Neuronal stem cell (in vitro differentiated cells): Measurements from ENCODE around the gene RNF157.

Experiments used
- DNase-seq: peaks from one replicate; pipeline ENCODE4 v3.0.0-alpha.2; 2013; ENCODE audit warnings: low spot score
- H2AFZ ChIP-seq: one replicate; pipeline ENCODE4 v1.6.1; 2013; ENCODE audit warnings: mild to moderate bottlenecking, low read length, inconsistent platforms
- H2AK5ac ChIP-seq: 2 replicates; pipeline ENCODE4 v1.6.1; 2013; ENCODE audit warnings: low read depth, mild to moderate bottlenecking, inconsistent platforms, low read length, moderate library complexity, mixed read lengths
- H2BK120ac ChIP-seq: 2 replicates; pipeline ENCODE4 v1.6.1; 2013; ENCODE audit warnings: low read depth, mild to moderate bottlenecking, inconsistent platforms, low read length, moderate library complexity, mixed read lengths
- H2BK12ac ChIP-seq: one replicate; pipeline ENCODE4 v1.6.1; 2013; ENCODE audit warnings: low read length, inconsistent platforms
- H2BK15ac ChIP-seq: 2 replicates; pipeline ENCODE4 v1.6.1; 2013; ENCODE audit warnings: mild to moderate bottlenecking, low read length, inconsistent platforms, mixed read lengths
- H2BK5ac ChIP-seq: one replicate; pipeline ENCODE4 v1.6.1; 2013; ENCODE audit warnings: inconsistent platforms, mild to moderate bottlenecking, low read length, moderate library complexity
- H3K14ac ChIP-seq: one replicate; pipeline ENCODE4 v1.6.1; 2013; ENCODE audit warnings: low read length, inconsistent platforms
- H3K18ac ChIP-seq: 2 replicates; pipeline ENCODE4 v1.6.1; 2013; ENCODE audit warnings: low read length, inconsistent platforms
- H3K23ac ChIP-seq: 2 replicates; pipeline ENCODE4 v1.6.1; 2013; ENCODE audit warnings: low read depth, mild to moderate bottlenecking, mixed read lengths, low read length, inconsistent platforms; ENCODE audit not compliant: poor library complexity
- H3K27ac ChIP-seq: replicated peaks from 3 replicates; pipeline ENCODE4 v1.5.1; 2013; ENCODE audit warnings: low read length, inconsistent platforms
- H3K27me3 ChIP-seq, 3 experiments: 2 replicates each; pipeline ENCODE4 v1.6.1; 2013; ENCODE audit warnings: low read length in 3 of 3, mild to moderate bottlenecking in 2 of 3, inconsistent platforms in 1 of 3, low read depth in 1 of 3, mixed read lengths in 1 of 3, moderate library complexity in 1 of 3; ENCODE audit not compliant: control insufficient read depth in 3 of 3, insufficient read depth in 3 of 3
- H3K36me3 ChIP-seq, 2 donors: replicated peaks in 1 of 2; 2 replicates each; pipeline ENCODE4 v1.6.1; 2013; ENCODE audit warnings: low read length in 2 of 2; ENCODE audit not compliant: control insufficient read depth in 2 of 2, insufficient read depth in 2 of 2
- H3K4ac ChIP-seq: 2 replicates; pipeline ENCODE4 v1.6.1; 2013; ENCODE audit warnings: inconsistent platforms, mild to moderate bottlenecking, low read length, moderate library complexity
- H3K4me1 ChIP-seq, 2 donors: 1 replicate in 1 of 2; 2 replicates in 1 of 2; pipeline ENCODE4 v1.6.1; 2013; ENCODE audit warnings: low read length in 2 of 2, low read depth in 1 of 2; ENCODE audit not compliant: control insufficient read depth in 2 of 2, insufficient read depth in 1 of 2
- H3K4me2 ChIP-seq: one replicate; pipeline ENCODE4 v1.6.1; 2013; ENCODE audit warnings: mild to moderate bottlenecking, low read length, inconsistent platforms; ENCODE audit not compliant: insufficient read depth, poor library complexity, severe bottlenecking
- H3K4me3 ChIP-seq, 2 donors: 2 replicates each; pipeline ENCODE4 v1.5.1; 2013; ENCODE audit warnings: low read length in 2 of 2, mild to moderate bottlenecking in 2 of 2, inconsistent platforms in 1 of 2, moderate library complexity in 1 of 2
- H3K79me1 ChIP-seq: one replicate; pipeline ENCODE4 v1.6.1; 2013; ENCODE audit warnings: low read depth, mild to moderate bottlenecking, inconsistent platforms, low read length, moderate library complexity
- H3K9ac ChIP-seq: one replicate; pipeline ENCODE4 v1.6.1; 2013; ENCODE audit warnings: mild to moderate bottlenecking, low read depth, low read length, inconsistent platforms; ENCODE audit not compliant: poor library complexity
- H3K9me3 ChIP-seq, 2 donors: replicated peaks in 1 of 2; 2 replicates each; pipeline versions ENCODE3 to v1.6.1; 2013; ENCODE audit warnings: low read length in 2 of 2, mild to moderate bottlenecking in 2 of 2, inconsistent platforms in 1 of 2, low read depth in 1 of 2, mixed read lengths in 1 of 2, moderate library complexity in 1 of 2; ENCODE audit not compliant: control insufficient read depth in 2 of 2, insufficient read depth in 1 of 2
- H4K8ac ChIP-seq: one replicate; pipeline ENCODE4 v1.6.1; 2013; ENCODE audit warnings: low read depth, mild to moderate bottlenecking, inconsistent platforms, low read length, moderate library complexity
- H4K91ac ChIP-seq: one replicate; pipeline ENCODE4 v1.6.1; 2013; ENCODE audit warnings: low read length, low read depth, mild to moderate bottlenecking, inconsistent platforms; ENCODE audit not compliant: poor library complexity
- WGBS, 2 donors: extraction: QIAGEN DNeasy Blood & Tissue Kit; methylation state at CpG; one replicate each; pipeline ENCODE4 v1.1.7; 2013; ENCODE audit warnings: missing lambda C conversion rate in 2 of 2, mixed read lengths in 1 of 2; ENCODE audit not compliant: insufficient read length in 2 of 2, insufficient replicate concordance in 1 of 2; ENCODE audit errors: extremely low coverage in 2 of 2; 5-methylcytosine and 5-hydroxymethylcytosine counted together

RNF157 gene

GRCh38 chr17:76151896-76152454 is 88.3 kb downstream of the RNF157 start:
- H3K4ac ChIP-seq: no peak overlapping the region
- H2BK5ac ChIP-seq: no peak overlapping the region
- no peak overlapping the region for H2AFZ ChIP-seq
- H3K14ac ChIP-seq: no peak overlapping the region
- no peaks in the 10 kb centered on the region for H3K9me3 ChIP-seq
- peaks cover 1% of the 10 kb centered on the region for H3K79me1 ChIP-seq
- H3K9ac ChIP-seq: no peak overlapping the region
- no peak overlapping the region for H4K8ac ChIP-seq
- no peak overlapping the region for H4K91ac ChIP-seq
- DNase-seq: no peak
- no CpG with 5 or more reads among the region's 8 CpGs for WGBS, 2 donors
- H3K27me3 ChIP-seq: no peaks in the 10 kb centered on the region
- H3K18ac ChIP-seq: no peak overlapping the region
- no peak overlapping the region for H3K23ac ChIP-seq
- peaks cover 4 to 82% of the 10 kb centered on the region in 2 donors for H3K36me3 ChIP-seq
- no peak overlapping the region for H3K27ac ChIP-seq
- peaks cover 0 to 2% of the 10 kb centered on the region in 2 donors for H3K4me1 ChIP-seq
- no peak overlapping the region for H2BK15ac ChIP-seq
- H2BK12ac ChIP-seq: no peak overlapping the region
- H2AK5ac ChIP-seq: no peak overlapping the region
- no peak overlapping the region for H3K4me2 ChIP-seq
- no peak overlapping the region for H3K4me3 ChIP-seq
- H2BK120ac ChIP-seq: no peak overlapping the region

- no peak overlapping the region for H3K4me3 ChIP-seq
- H2BK15ac ChIP-seq: no peak overlapping the region
- no peak overlapping the region for H2BK120ac ChIP-seq
- no peaks in the 10 kb centered on the region for H3K27me3 ChIP-seq
- H4K8ac ChIP-seq: no peak overlapping the region
- H3K9me3 ChIP-seq: no peaks in the 10 kb centered on the region
- no peak overlapping the region for H3K9ac ChIP-seq
- peak overlapping the region; percentile 39 for H3K23ac ChIP-seq
- no peak overlapping the region for H2BK5ac ChIP-seq
- H3K4ac ChIP-seq: no peak overlapping the region
- peaks cover 1% of the 10 kb centered on the region for H3K79me1 ChIP-seq
- H2BK12ac ChIP-seq: no peak overlapping the region
- no peaks in the 10 kb centered on the region for H3K4me1 ChIP-seq
- H2AFZ ChIP-seq: no peak overlapping the region
- H3K18ac ChIP-seq: no peak overlapping the region
- H3K27ac ChIP-seq: no peak overlapping the region
- no peak overlapping the region for H3K4me2 ChIP-seq
- WGBS, 2 donors: no CpG with 5 or more reads among the region's 23 CpGs
- DNase-seq: no peak
- no peak overlapping the region for H4K91ac ChIP-seq
- no peak overlapping the region for H2AK5ac ChIP-seq
- H3K14ac ChIP-seq: no peak overlapping the region
- H3K36me3 ChIP-seq: peaks cover 6 to 83% of the 10 kb centered on the region in 2 donors
Measured at GRCh38 chr17:76150712-76151622, 89.3 kb downstream of the RNF157 start.

GRCh38 chr17:76149214-76149613 is 91.1 kb downstream of the RNF157 start:
- Histone ChIP-seq H3K23ac (no peak overlapping the region), H2BK5ac (no peak overlapping the region), H3K36me3 (peaks cover 7 to 81% of the 10 kb centered on the region in 2 donors), H2AK5ac (peak overlapping the region; percentile 51), H3K18ac (no peak overlapping the region), H2BK15ac (no peak overlapping the region), H3K4me1 (no peaks in the 10 kb centered on the region), H3K9ac (no peak overlapping the region), H3K4me2 (no peak overlapping the region), H3K27me3 (no peaks in the 10 kb centered on the region), H3K4me3 (no peak overlapping the region), H2BK12ac (no peak overlapping the region), H3K9me3 (no peaks in the 10 kb centered on the region), H4K91ac (no peak overlapping the region), H3K14ac (no peak overlapping the region), H3K79me1 (peaks cover 1% of the 10 kb centered on the region), H3K27ac (no peak overlapping the region), H2BK120ac (no peak overlapping the region), H2AFZ (no peak overlapping the region), H3K4ac (no peak overlapping the region), H4K8ac (no peak overlapping the region)
- no peak for DNase-seq
- no CpG with 5 or more reads among the region's 10 CpGs for WGBS, 2 donors

- Histone ChIP-seq H2BK15ac (no peak overlapping the region), H3K4ac (no peak overlapping the region), H3K4me2 (no peak overlapping the region), H3K36me3 (peaks cover 7 to 72% of the 10 kb centered on the region in 2 donors), H2BK12ac (no peak overlapping the region), H3K27ac (no peak overlapping the region), H3K27me3 (peaks cover 0 to 3% (median 0%) of the 10 kb centered on the region in 3 experiments), H3K9ac (no peak overlapping the region), H3K79me1 (peaks cover 1% of the 10 kb centered on the region), H4K91ac (no peak overlapping the region), H3K14ac (no peak overlapping the region), H3K4me3 (no peak overlapping the region), H2BK120ac (no peak overlapping the region), H3K18ac (no peak overlapping the region), H2AK5ac (no peak overlapping the region), H4K8ac (no peak overlapping the region), H3K23ac (no peak overlapping the region), H3K4me1 (peaks cover 2 to 9% of the 10 kb centered on the region in 2 donors), H3K9me3 (no peaks in the 10 kb centered on the region), H2AFZ (no peak overlapping the region), H2BK5ac (no peak overlapping the region)
- DNase-seq: no peak
- no CpG with 5 or more reads among the region's 1 CpG for whole genome bisulfite sequencing, 2 donors
Measured at GRCh38 chr17:76148015-76148326, 92.3 kb downstream of the RNF157 start.
